Ovary (tissue), 9 donors: ENCODE results near the gene FGF12. TPM values are rescaled to one million over a fixed set of nuclear protein-coding genes. Genes with fewer than 3 reads are reported as not detected.
"Not testable (repeated sequence)": the region's sequence is repeated elsewhere in the genome, so short reads cannot be mapped to it uniquely, and the experiment has no call there.

Source experiments
- DNase-seq, 5 donors: peaks; one replicate each; pipeline ENCODE4 v3.0.0-alpha.2; 2019 to 2020
- H3K27ac ChIP-seq, 2 donors: fragments of 200-600 bp; one replicate each; pipeline versions ENCODE4 v1.5.1 to v1.8.0; 2019 to 2022
- H3K27me3 ChIP-seq: fragments of 200-600 bp; one replicate; pipeline ENCODE4 v1.8.0; 2022
- H3K36me3 ChIP-seq: fragments of 200-600 bp; sonication (generic); one replicate; pipeline ENCODE4 v1.5.1; 2019
- H3K4me1 ChIP-seq: one replicate; pipeline ENCODE4 v1.8.1; 2013; ENCODE audit warnings: mild to moderate bottlenecking, moderate library complexity; ENCODE audit not compliant: insufficient read depth
- H3K4me3 ChIP-seq: fragments of 200-600 bp; sonication (generic); one replicate; pipeline ENCODE4 v1.5.1; 2017
- H3K9me3 ChIP-seq, 2 donors: fragments of 200-600 bp in 1 of 2; sonication (generic) in 1 of 2; one replicate each; pipeline versions ENCODE4 v1.5.1 to v1.8.1; 2013 to 2019; ENCODE audit warnings: mild to moderate bottlenecking in 1 of 2, moderate library complexity in 1 of 2
- EP300 ChIP-seq: sonication (generic); formaldehyde crosslinking; IDR thresholded peaks from one replicate; pipeline ENCODE4 v1.6.1; 2017; ENCODE audit warnings: antibody characterized with exemption
- POLR2A ChIP-seq: fragments of 450-650 bp; IDR thresholded peaks from one replicate; pipeline ENCODE4 v1.6.1; 2017; ENCODE audit warnings: antibody characterized with exemption, mild to moderate bottlenecking, moderate library complexity
- WGBS, 3 donors: extraction: QIAGEN DNeasy Blood & Tissue Kit in 1 of 3; methylation state at CpG; one replicate each; pipeline versions ENCODE4 v1.1.5 to v1.1.7; 2013 to 2017; 5-methylcytosine and 5-hydroxymethylcytosine counted together
- intact Hi-C, 4 donors: fragments of 100-400 bp; cut with DNase I; formaldehyde crosslinking; loops; one replicate each; pipeline versions ENCODE4 v1.11.0 to v1.15.1; 2022 to 2023
- polyA plus RNA-seq, 2 donors: library from polyadenylated mRNA; stranded (reverse); fragments of 200-250 nt in 1 of 2; fragments of 350-450 nt in 1 of 2; fragmentation: Illumina TruSeq in 1 of 2; extraction: RNeasy Lipid Tissue Mini Kit (QIAGEN cat#74804) in 1 of 2; gene quantifications; one replicate each; pipeline ENCODE4 v1.2.3, GENCODE V29; 2013 to 2014
- total RNA-seq, 7 donors: library from RNA; depleted of rRNA in 2 of 7; stranded (reverse); fragments of >200 nt in 2 of 7; fragmentation: NEBNext Ultra II Directional in 3 of 7; extraction: Animal tissue kit (Norgen Biotek cat#: 25700) in 3 of 7; gene quantifications; one replicate each; pipeline versions ENCODE4 v1.1.0 to v1.2.4, GENCODE V29; 2016 to 2023
- TF ChIP-seq, protein P1 (sequence below), 3 donors: fragments of 450-650 bp in 2 of 3; fragments of 200-600 bp in 1 of 3; IDR thresholded peaks; one replicate each; pipeline versions ENCODE4 v1.5.1 to v1.8.0; 2016 to 2022; ENCODE audit warnings: antibody characterized with exemption in 3 of 3, mild to moderate bottlenecking in 1 of 3
- donor health status: DM: no; HTN: no; CAD: no; lungs with moderate emphysema.
- donor health status: DM: no; HTN: no; CAD: no.
- donor health status: Bipolar disorder and iron deficiency.
- donor health status: DM: yes; HTN: yes; CAD: no.
- donor health status: DM: no; HTN: no; CAD: no.
- donor health status: DM: yes; HTN: yes; CAD: no.

FGF12 gene
- total and polyA plus RNA-seq, 9 donors = 0.24 to 4.0 (median 1.7) TPM

DNA sequence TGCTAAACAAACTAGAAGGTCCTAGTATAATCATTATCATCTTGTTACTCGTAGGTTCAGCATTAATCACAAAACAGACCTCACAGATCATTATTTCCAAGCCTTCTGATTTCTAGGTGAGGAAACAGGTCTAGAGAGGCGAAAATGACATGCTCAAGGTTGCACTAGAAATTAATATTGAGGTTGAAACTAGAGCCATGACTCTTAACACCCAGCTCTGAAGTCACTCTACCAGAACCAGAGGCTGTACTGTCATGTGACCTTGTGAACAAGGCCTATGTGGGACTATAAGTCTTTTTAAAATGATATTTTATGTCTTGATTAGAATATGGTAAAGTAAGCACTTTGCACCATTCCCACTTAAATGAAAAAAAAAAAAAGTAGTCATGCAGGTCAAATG lies 23.8 kb upstream of the FGF12 start:
- intact Hi-C loops = no loop called here
- no peak overlapping the region for H3K27ac ChIP-seq
- no peaks in the 10 kb centered on the region for H3K9me3 ChIP-seq
- H3K36me3 ChIP-seq = no peaks in the 10 kb centered on the region
- no peak for TF ChIP-seq POLR2A
- H3K4me1 ChIP-seq = no peaks in the 10 kb centered on the region
- WGBS, 3 donors = 28 to 61% (median 49%) methylated on average over 2 of the region's 2 CpGs
- DNase-seq = no peak
- H3K27me3 ChIP-seq = no peaks in the 10 kb centered on the region
- H3K4me3 ChIP-seq = no peak overlapping the region

DNA sequence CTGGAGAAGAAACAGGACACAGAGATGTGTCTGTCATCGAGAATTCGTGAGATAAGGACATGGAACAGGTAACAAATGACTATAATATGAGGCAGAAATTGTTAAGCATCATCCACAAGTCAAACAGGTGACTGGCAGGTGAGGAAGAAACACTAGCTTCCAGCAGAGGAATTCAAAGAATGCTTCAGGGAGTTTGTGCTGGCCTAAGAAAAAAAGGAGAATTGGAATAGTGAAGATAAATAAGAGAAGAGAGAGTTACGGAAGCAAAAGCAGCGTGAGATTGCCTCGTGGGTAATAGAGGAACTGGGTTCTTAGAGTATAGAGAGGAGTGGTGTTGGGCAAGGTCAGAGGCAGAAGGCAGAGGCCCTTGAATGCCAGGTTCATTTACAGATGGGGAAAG lies 22.9 kb upstream of the FGF12 start:
- Histone ChIP-seq H3K27me3 (no peaks in the 10 kb centered on the region), H3K9me3 (no peaks in the 10 kb centered on the region), H3K27ac (no peak overlapping the region), H3K4me3 (no peak overlapping the region), H3K36me3 (no peaks in the 10 kb centered on the region), H3K4me1 (no peaks in the 10 kb centered on the region)
- DNase-seq = no peak
- WGBS, 3 donors = 32 to 56% (median 52%) methylated on average over 5 of the region's 5 CpGs
- TF ChIP-seq, protein P1, sequence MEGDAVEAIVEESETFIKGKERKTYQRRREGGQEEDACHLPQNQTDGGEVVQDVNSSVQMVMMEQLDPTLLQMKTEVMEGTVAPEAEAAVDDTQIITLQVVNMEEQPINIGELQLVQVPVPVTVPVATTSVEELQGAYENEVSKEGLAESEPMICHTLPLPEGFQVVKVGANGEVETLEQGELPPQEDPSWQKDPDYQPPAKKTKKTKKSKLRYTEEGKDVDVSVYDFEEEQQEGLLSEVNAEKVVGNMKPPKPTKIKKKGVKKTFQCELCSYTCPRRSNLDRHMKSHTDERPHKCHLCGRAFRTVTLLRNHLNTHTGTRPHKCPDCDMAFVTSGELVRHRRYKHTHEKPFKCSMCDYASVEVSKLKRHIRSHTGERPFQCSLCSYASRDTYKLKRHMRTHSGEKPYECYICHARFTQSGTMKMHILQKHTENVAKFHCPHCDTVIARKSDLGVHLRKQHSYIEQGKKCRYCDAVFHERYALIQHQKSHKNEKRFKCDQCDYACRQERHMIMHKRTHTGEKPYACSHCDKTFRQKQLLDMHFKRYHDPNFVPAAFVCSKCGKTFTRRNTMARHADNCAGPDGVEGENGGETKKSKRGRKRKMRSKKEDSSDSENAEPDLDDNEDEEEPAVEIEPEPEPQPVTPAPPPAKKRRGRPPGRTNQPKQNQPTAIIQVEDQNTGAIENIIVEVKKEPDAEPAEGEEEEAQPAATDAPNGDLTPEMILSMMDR (IDR thresholded peaks at IDR 0.05) = no peak
- no peak for TF ChIP-seq EP300
- intact Hi-C loops = no loop called here

DNA sequence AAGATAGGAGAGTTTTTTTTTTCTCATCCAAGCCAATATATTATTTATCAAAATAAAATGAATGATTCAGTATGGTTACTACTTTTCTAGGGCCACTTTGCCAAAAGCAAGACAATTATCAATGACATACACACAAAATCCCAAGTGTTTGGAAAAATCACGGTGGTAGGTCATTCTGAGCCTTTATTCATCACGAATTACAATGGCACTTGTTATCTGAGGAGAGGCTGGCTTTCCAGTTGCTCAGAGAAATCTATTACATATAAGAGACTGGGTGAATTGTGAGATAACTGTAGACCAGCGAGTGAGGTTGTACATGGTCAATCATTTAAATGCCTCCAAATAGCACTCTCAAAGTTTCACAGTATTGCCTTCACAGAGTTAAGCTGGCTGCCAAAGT lies 20.4 kb upstream of the FGF12 start:
- Histone ChIP-seq H3K9me3 (no peaks in the 10 kb centered on the region), H3K27me3 (no peaks in the 10 kb centered on the region), H3K36me3 (no peaks in the 10 kb centered on the region), H3K4me3 (no peak overlapping the region), H3K4me1 (no peaks in the 10 kb centered on the region), H3K27ac (no peak overlapping the region)
- 41 to 55% (median 50%) methylated on average over 3 of the region's 3 CpGs for WGBS, 3 donors
- intact Hi-C loops = no loop called here
- no peak for TF ChIP-seq POLR2A
- TF ChIP-seq, protein P1 (IDR thresholded peaks at IDR 0.05) = no peak
- TF ChIP-seq EP300 = no peak
- no peak for DNase-seq

DNA sequence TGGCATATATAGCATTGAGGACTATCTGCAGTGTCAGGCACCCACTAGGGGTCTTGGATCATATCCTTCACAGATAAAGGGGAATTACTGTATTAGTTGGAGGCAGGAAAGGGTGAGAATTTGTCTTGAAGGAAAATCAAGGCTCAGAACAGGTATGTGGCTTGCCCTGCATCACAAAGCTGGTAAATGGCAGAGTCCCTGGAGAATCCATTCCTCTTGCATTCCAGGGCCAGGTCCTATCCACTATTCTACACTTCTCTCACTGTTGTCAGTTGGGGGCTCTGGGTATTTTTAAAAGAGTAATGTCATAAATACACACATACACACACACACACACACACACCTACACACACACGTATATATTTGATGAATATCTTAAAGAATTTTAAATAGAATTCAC lies 19.8 kb upstream of the FGF12 start:
- TF ChIP-seq, protein P1 (IDR thresholded peaks at IDR 0.05) = no peak
- TF ChIP-seq EP300 = no peak
- TF ChIP-seq POLR2A = no peak
- Histone ChIP-seq H3K4me1 (no peaks in the 10 kb centered on the region), H3K27ac (no peak overlapping the region), H3K36me3 (no peaks in the 10 kb centered on the region), H3K9me3 (no peaks in the 10 kb centered on the region), H3K4me3 (no peak overlapping the region), H3K27me3 (no peaks in the 10 kb centered on the region)
- WGBS, 3 donors = 54 to 72% (median 67%) methylated on average over 1 of the region's 1 CpG
- no peak for DNase-seq
- intact Hi-C loops = no loop called here

DNA sequence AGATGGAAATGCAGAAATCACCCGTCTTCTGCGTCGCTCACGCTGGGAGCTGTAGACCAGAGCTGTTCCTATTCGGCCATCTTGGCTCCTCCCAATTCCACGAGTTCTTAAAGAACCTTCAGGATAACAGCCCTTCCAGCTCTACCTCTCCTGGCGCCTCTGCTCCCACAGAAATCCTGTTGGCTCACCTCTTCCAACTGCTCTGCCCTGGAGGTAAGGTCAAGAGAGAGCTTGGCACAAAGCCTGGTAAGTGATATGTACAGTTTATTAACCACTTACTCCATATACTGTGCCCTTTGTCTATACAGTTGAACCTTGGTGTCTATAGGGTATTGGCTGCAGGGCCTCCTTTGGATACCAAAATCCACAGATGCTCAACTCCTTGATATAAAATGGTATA lies 17.8 kb upstream of the FGF12 start:
- no peak overlapping the region for H3K27ac ChIP-seq
- DNase-seq = no peak
- TF ChIP-seq POLR2A = no peak
- TF ChIP-seq, protein P1 (IDR thresholded peaks at IDR 0.05) = no peak
- no peak for TF ChIP-seq EP300
- H3K27me3 ChIP-seq = no peaks in the 10 kb centered on the region
- no peaks in the 10 kb centered on the region for H3K9me3 ChIP-seq
- no peak overlapping the region for H3K4me3 ChIP-seq
- H3K36me3 ChIP-seq = no peaks in the 10 kb centered on the region
- intact Hi-C loops = no loop called here
- WGBS, 3 donors = 85 to 91% (median 89%) methylated on average over 7 of the region's 7 CpGs
- no peaks in the 10 kb centered on the region for H3K4me1 ChIP-seq

- H3K36me3 ChIP-seq, intact Hi-C loops, H3K4me3 ChIP-seq, H3K27ac ChIP-seq, H3K27me3 ChIP-seq, H3K4me1 ChIP-seq, H3K9me3 ChIP-seq: not testable (repeated sequence)
- 48 to 86% (median 50%) methylated on average over 7 to 15 of the region's 19 CpGs for WGBS, 3 donors
- peak in 1 of 5 donors; percentile 24 for DNase-seq
Observed at GRCh38 chr3:192744604-192745003, 17.3 kb upstream of the FGF12 start.
